Spinal cord (tissue), 10 donors: Measurements from ENCODE around the gene ERLEC1. TPM values are rescaled to one million over a fixed set of nuclear protein-coding genes. Genes with fewer than 3 reads are reported as not detected.

ENCODE experiments used
- DNase-seq, 6 donors: peaks; one replicate each; pipeline versions ENCODE4 v3.0.0 to v3.0.0-alpha.2; 2013 to 2015; ENCODE audit warnings: low spot score in 6 of 6, low read depth in 4 of 6
- H3K27ac ChIP-seq: one replicate; pipeline ENCODE4 v1.5.1; 2013; ENCODE audit warnings: low read depth, low read length, control low read depth
- H3K27me3 ChIP-seq: one replicate; pipeline ENCODE4 v1.6.1; 2013; ENCODE audit warnings: low read length; ENCODE audit not compliant: control insufficient read depth, insufficient read depth
- H3K36me3 ChIP-seq: one replicate; pipeline ENCODE4 v1.6.1; 2013; ENCODE audit warnings: low read length; ENCODE audit not compliant: control insufficient read depth, insufficient read depth
- H3K4me1 ChIP-seq: one replicate; pipeline ENCODE4 v1.6.1; 2013; ENCODE audit warnings: low read length; ENCODE audit not compliant: control insufficient read depth, insufficient read depth
- H3K4me3 ChIP-seq: one replicate; pipeline ENCODE4 v1.5.1; 2013; ENCODE audit warnings: low read depth, low read length, control low read depth
- H3K9me3 ChIP-seq: one replicate; pipeline ENCODE4 v1.6.1; 2013; ENCODE audit warnings: low read length; ENCODE audit not compliant: control insufficient read depth, insufficient read depth
- WGBS: methylation state at CpG from one replicate; pipeline ENCODE4 v1.1.5; 2013; ENCODE audit warnings: missing lambda C conversion rate; ENCODE audit not compliant: insufficient coverage; 5-methylcytosine and 5-hydroxymethylcytosine counted together
- polyA plus RNA-seq, 2 donors: library from polyadenylated mRNA; unstranded; fragments of 120-200 nt; gene quantifications; one replicate each; pipeline ENCODE4 v1.2.1, GENCODE V29; 2013; ENCODE audit not compliant: insufficient read length in 2 of 2
- small RNA-seq: library from RNA; depleted of rRNA; stranded (forward); fragments of <200 nt; gene quantifications from one replicate; pipeline ENCODE3, GENCODE V24; 2014; ENCODE audit warnings: low replicate concordance
- total RNA-seq, 2 donors: library from RNA; depleted of rRNA in 1 of 2; stranded (reverse); fragments of 120-200 nt in 1 of 2; fragments of >200 nt in 1 of 2; gene quantifications; one replicate each; pipeline versions ENCODE4 v1.2.3 to v1.2.4, GENCODE V29; 2013 to 2014
- donor health status: healthy.

The ERLEC1 gene
- total and polyA plus RNA-seq, 4 donors = 53.7 to 84.1 (median 61.1) TPM

DNA sequence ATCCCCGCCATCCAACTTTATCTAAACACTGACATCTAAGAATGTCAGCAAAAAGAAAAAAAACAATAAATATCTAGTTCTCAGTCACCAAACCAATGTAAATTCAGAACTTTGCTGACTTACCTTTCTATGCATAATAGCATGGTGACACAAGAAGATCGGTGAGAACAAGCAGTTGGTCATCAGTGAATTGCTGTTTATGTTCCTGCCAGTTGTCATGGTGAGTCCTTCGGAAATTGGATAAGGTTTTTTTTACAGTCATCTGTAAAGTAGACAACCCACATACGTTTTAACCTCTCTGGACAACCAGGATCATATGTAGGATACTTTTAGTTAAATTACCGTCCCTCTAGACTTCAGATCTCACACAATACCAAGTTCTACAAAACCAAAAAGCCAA is 79.1 kb downstream of the ERLEC1 start:
- H3K9me3 ChIP-seq = no peaks in the 10 kb centered on the region
- no CpG with 5 or more reads among the region's 5 CpGs for WGBS
- no peak for DNase-seq
- H3K36me3 ChIP-seq = peaks cover 9% of the 10 kb centered on the region
- no peak overlapping the region for H3K4me3 ChIP-seq
- no peak overlapping the region for H3K27ac ChIP-seq
- H3K4me1 ChIP-seq = no peaks in the 10 kb centered on the region
- H3K27me3 ChIP-seq = no peaks in the 10 kb centered on the region

DNA sequence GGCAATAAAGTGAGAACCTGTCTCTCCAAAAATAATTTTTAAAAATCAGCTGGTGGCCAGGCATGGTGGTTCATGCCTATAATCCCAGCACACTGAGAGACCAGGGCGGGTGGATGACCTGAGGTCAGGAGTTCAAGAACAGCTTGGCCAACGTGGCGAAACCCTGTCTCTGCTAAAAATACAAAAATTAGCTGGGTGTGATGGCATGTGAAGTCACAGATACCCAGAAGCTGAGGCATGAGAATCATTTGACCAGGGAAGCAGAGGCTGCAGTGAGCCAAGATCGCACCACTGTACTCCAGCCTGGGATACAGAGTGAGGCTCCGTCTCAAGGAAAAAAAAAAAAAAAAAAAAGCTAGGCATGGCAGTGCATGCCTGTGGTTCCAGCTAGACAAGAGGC is 80.3 kb downstream of the ERLEC1 start:
- Histone ChIP-seq H3K36me3 (peaks cover 15% of the 10 kb centered on the region), H3K27me3 (no peaks in the 10 kb centered on the region), H3K27ac (no peak overlapping the region), H3K4me3 (no peak overlapping the region), H3K9me3 (no peaks in the 10 kb centered on the region), H3K4me1 (no peaks in the 10 kb centered on the region)
- no peak for DNase-seq
- 100% methylated on average over 4 of the region's 5 CpGs for WGBS

DNA sequence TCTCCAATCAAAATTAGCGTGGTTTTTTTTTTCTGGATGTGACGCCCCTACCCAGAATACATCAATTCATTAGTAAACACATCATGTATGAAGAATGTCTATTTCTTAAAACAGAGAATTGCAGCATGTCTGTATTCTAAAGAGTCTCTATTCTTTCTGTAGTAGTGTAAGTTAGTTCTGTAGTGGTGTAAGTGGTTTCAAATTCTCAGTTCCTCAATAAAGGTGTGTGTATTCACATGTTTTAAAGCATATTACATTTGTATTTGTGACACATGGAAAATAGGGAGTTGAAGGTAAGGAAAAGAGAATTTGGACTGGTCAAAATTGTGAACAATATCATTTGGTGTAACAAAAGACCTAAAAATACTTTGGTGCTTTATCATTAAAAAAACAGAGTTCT is 80.9 kb downstream of the ERLEC1 start:
- Histone ChIP-seq H3K27ac (no peak overlapping the region), H3K27me3 (no peaks in the 10 kb centered on the region), H3K36me3 (peaks cover 15% of the 10 kb centered on the region), H3K9me3 (no peaks in the 10 kb centered on the region), H3K4me3 (no peak overlapping the region), H3K4me1 (no peaks in the 10 kb centered on the region)
- no peak for DNase-seq
- WGBS = no CpG with 5 or more reads among the region's 2 CpGs

Small RNAs within 50 kb of the gene (small RNA-seq; reads per million reads assigned to genes)
- gene MIR3682 = not detected

Other genes starting within 250 kb of the ERLEC1 start
- 1 to 10 TPM; 2.2 to 6.5 TPM for gene CHAC2, start 19.2 kb upstream of the ERLEC1 start, total RNA-seq
- gene CHAC2, start 19.2 kb upstream of the ERLEC1 start, polyA plus RNA-seq = 1 to 10 TPM; 7.1 to 9.4 TPM
- 10 to 100 TPM; 49.9 to 67.9 TPM for gene ASB3, start 91 bp upstream of the ERLEC1 start, total RNA-seq
- gene ASB3, start 91 bp upstream of the ERLEC1 start, polyA plus RNA-seq = 10 to 100 TPM; 32.4 to 35.8 TPM
- gene GPR75, start 72.9 kb downstream of the ERLEC1 start, total RNA-seq = 10 to 100 TPM; 10.0 to 17.5 TPM
- gene GPR75, start 72.9 kb downstream of the ERLEC1 start, polyA plus RNA-seq = 10 to 100 TPM; 12.6 to 15.4 TPM
- gene PSME4, start 183.9 kb downstream of the ERLEC1 start, total RNA-seq = 10 to 100 TPM; 42.4 to 50.5 TPM
- 10 to 100 TPM; 33.8 to 39.1 TPM for gene PSME4, start 183.9 kb downstream of the ERLEC1 start, polyA plus RNA-seq